Neuronal stem cell (in vitro differentiated cells): ENCODE results near the gene LNX2.

Source experiments
- DNase-seq: peaks from one replicate; pipeline ENCODE4 v3.0.0-alpha.2; 2013; ENCODE audit warnings: low spot score
- H2AFZ ChIP-seq: one replicate; pipeline ENCODE4 v1.6.1; 2013; ENCODE audit warnings: mild to moderate bottlenecking, low read length, inconsistent platforms
- H2AK5ac ChIP-seq: 2 replicates; pipeline ENCODE4 v1.6.1; 2013; ENCODE audit warnings: low read depth, mild to moderate bottlenecking, inconsistent platforms, low read length, moderate library complexity, mixed read lengths
- H2BK120ac ChIP-seq: 2 replicates; pipeline ENCODE4 v1.6.1; 2013; ENCODE audit warnings: low read depth, mild to moderate bottlenecking, inconsistent platforms, low read length, moderate library complexity, mixed read lengths
- H2BK12ac ChIP-seq: one replicate; pipeline ENCODE4 v1.6.1; 2013; ENCODE audit warnings: low read length, inconsistent platforms
- H2BK15ac ChIP-seq: 2 replicates; pipeline ENCODE4 v1.6.1; 2013; ENCODE audit warnings: mild to moderate bottlenecking, low read length, inconsistent platforms, mixed read lengths
- H2BK5ac ChIP-seq: one replicate; pipeline ENCODE4 v1.6.1; 2013; ENCODE audit warnings: inconsistent platforms, mild to moderate bottlenecking, low read length, moderate library complexity
- H3K14ac ChIP-seq: one replicate; pipeline ENCODE4 v1.6.1; 2013; ENCODE audit warnings: low read length, inconsistent platforms
- H3K18ac ChIP-seq: 2 replicates; pipeline ENCODE4 v1.6.1; 2013; ENCODE audit warnings: low read length, inconsistent platforms
- H3K23ac ChIP-seq: 2 replicates; pipeline ENCODE4 v1.6.1; 2013; ENCODE audit warnings: low read depth, mild to moderate bottlenecking, mixed read lengths, low read length, inconsistent platforms; ENCODE audit not compliant: poor library complexity
- H3K27ac ChIP-seq: replicated peaks from 3 replicates; pipeline ENCODE4 v1.5.1; 2013; ENCODE audit warnings: low read length, inconsistent platforms
- H3K27me3 ChIP-seq, 3 experiments: 2 replicates each; pipeline ENCODE4 v1.6.1; 2013; ENCODE audit warnings: low read length in 3 of 3, mild to moderate bottlenecking in 2 of 3, inconsistent platforms in 1 of 3, low read depth in 1 of 3, mixed read lengths in 1 of 3, moderate library complexity in 1 of 3; ENCODE audit not compliant: control insufficient read depth in 3 of 3, insufficient read depth in 3 of 3
- H3K36me3 ChIP-seq, 2 donors: replicated peaks in 1 of 2; 2 replicates each; pipeline ENCODE4 v1.6.1; 2013; ENCODE audit warnings: low read length in 2 of 2; ENCODE audit not compliant: control insufficient read depth in 2 of 2, insufficient read depth in 2 of 2
- H3K4ac ChIP-seq: 2 replicates; pipeline ENCODE4 v1.6.1; 2013; ENCODE audit warnings: inconsistent platforms, mild to moderate bottlenecking, low read length, moderate library complexity
- H3K4me1 ChIP-seq, 2 donors: 1 replicate in 1 of 2; 2 replicates in 1 of 2; pipeline ENCODE4 v1.6.1; 2013; ENCODE audit warnings: low read length in 2 of 2, low read depth in 1 of 2; ENCODE audit not compliant: control insufficient read depth in 2 of 2, insufficient read depth in 1 of 2
- H3K4me2 ChIP-seq: one replicate; pipeline ENCODE4 v1.6.1; 2013; ENCODE audit warnings: mild to moderate bottlenecking, low read length, inconsistent platforms; ENCODE audit not compliant: insufficient read depth, poor library complexity, severe bottlenecking
- H3K4me3 ChIP-seq, 2 donors: 2 replicates each; pipeline ENCODE4 v1.5.1; 2013; ENCODE audit warnings: low read length in 2 of 2, mild to moderate bottlenecking in 2 of 2, inconsistent platforms in 1 of 2, moderate library complexity in 1 of 2
- H3K79me1 ChIP-seq: one replicate; pipeline ENCODE4 v1.6.1; 2013; ENCODE audit warnings: low read depth, mild to moderate bottlenecking, inconsistent platforms, low read length, moderate library complexity
- H3K9ac ChIP-seq: one replicate; pipeline ENCODE4 v1.6.1; 2013; ENCODE audit warnings: mild to moderate bottlenecking, low read depth, low read length, inconsistent platforms; ENCODE audit not compliant: poor library complexity
- H3K9me3 ChIP-seq, 2 donors: replicated peaks in 1 of 2; 2 replicates each; pipeline versions ENCODE3 to v1.6.1; 2013; ENCODE audit warnings: low read length in 2 of 2, mild to moderate bottlenecking in 2 of 2, inconsistent platforms in 1 of 2, low read depth in 1 of 2, mixed read lengths in 1 of 2, moderate library complexity in 1 of 2; ENCODE audit not compliant: control insufficient read depth in 2 of 2, insufficient read depth in 1 of 2
- H4K8ac ChIP-seq: one replicate; pipeline ENCODE4 v1.6.1; 2013; ENCODE audit warnings: low read depth, mild to moderate bottlenecking, inconsistent platforms, low read length, moderate library complexity
- H4K91ac ChIP-seq: one replicate; pipeline ENCODE4 v1.6.1; 2013; ENCODE audit warnings: low read length, low read depth, mild to moderate bottlenecking, inconsistent platforms; ENCODE audit not compliant: poor library complexity
- WGBS, 2 donors: extraction: QIAGEN DNeasy Blood & Tissue Kit; methylation state at CpG; one replicate each; pipeline ENCODE4 v1.1.7; 2013; ENCODE audit warnings: missing lambda C conversion rate in 2 of 2, mixed read lengths in 1 of 2; ENCODE audit not compliant: insufficient read length in 2 of 2, insufficient replicate concordance in 1 of 2; ENCODE audit errors: extremely low coverage in 2 of 2; 5-methylcytosine and 5-hydroxymethylcytosine counted together

LNX2 gene

DNA sequence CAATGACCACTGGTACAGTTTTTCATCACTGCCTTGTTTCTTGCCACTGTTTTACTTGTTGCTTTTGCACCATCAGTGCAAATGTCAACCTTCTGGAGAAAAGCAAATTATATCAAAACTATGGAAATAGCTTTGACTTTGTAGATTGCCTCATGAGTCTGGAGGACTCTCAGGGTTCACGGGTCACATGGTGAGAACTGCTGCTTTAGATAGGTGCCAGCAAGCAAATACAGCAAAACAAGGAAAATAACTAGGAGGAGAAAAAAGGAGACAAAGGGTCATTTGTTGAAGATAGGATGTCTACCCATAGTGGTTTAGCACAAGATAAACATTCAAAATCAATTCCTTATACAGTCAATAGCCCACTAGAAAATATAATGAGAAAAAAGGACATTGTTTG lies 34.5 kb upstream of the LNX2 start:
- Histone ChIP-seq H3K18ac (no peak overlapping the region), H3K4me1 (no peaks in the 10 kb centered on the region), H3K79me1 (peaks cover 1% of the 10 kb centered on the region), H2AK5ac (no peak overlapping the region), H2BK12ac (no peak overlapping the region), H2BK120ac (no peak overlapping the region), H4K91ac (no peak overlapping the region), H3K36me3 (peaks cover 6 to 50% of the 10 kb centered on the region in 2 donors), H2BK15ac (no peak overlapping the region), H3K27me3 (no peaks in the 10 kb centered on the region), H3K27ac (no peak overlapping the region), H2BK5ac (no peak overlapping the region), H3K14ac (no peak overlapping the region), H3K4me2 (no peak overlapping the region), H3K4ac (no peak overlapping the region), H3K4me3 (no peak overlapping the region), H4K8ac (no peak overlapping the region), H2AFZ (no peak overlapping the region), H3K23ac (no peak overlapping the region), H3K9me3 (peaks cover 9 to 24% of the 10 kb centered on the region in 2 donors), H3K9ac (no peak overlapping the region)
- no peak for DNase-seq
- WGBS, 2 donors: no CpG with 5 or more reads among the region's 1 CpG

DNA sequence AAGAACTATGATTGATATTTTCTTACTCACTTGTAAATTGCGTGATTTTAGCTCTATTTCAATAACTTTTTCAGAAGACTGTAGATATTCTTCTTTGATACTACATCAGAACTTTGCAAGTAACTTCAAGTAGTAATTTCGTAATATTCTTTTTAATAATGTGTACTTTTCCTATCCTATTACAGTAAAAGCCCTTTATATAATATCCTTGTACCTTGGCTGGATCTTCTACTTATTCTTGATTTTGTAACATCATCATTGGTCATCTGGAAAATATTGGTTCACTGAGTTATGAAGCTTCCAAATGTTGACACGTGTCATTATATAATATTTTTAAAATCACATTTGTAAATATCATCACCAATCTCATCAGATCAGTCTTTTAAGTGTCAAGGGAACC lies 33.7 kb upstream of the LNX2 start:
- Histone ChIP-seq H2AFZ (no peak overlapping the region), H3K79me1 (peaks cover 1% of the 10 kb centered on the region), H3K4ac (no peak overlapping the region), H3K4me2 (no peak overlapping the region), H2BK12ac (no peak overlapping the region), H3K4me1 (no peaks in the 10 kb centered on the region), H3K9me3 (peaks cover 12 to 31% of the 10 kb centered on the region in 2 donors), H2BK120ac (no peak overlapping the region), H3K14ac (no peak overlapping the region), H3K9ac (no peak overlapping the region), H2BK5ac (no peak overlapping the region), H3K4me3 (no peak overlapping the region), H2BK15ac (no peak overlapping the region), H2AK5ac (no peak overlapping the region), H3K36me3 (peaks cover 9 to 53% of the 10 kb centered on the region in 2 donors), H3K27ac (no peak overlapping the region), H4K8ac (no peak overlapping the region), H3K18ac (no peak overlapping the region), H3K23ac (no peak overlapping the region), H3K27me3 (no peaks in the 10 kb centered on the region), H4K91ac (no peak overlapping the region)
- no CpG with 5 or more reads among the region's 3 CpGs for WGBS, 2 donors
- no peak for DNase-seq

GRCh38 chr13:27650312-27650711 lies 30.0 kb upstream of the LNX2 start:
- H3K18ac ChIP-seq: no peak overlapping the region
- H2AFZ ChIP-seq: no peak overlapping the region
- no peaks in the 10 kb centered on the region for H3K4me1 ChIP-seq
- H3K9ac ChIP-seq: no peak overlapping the region
- peaks cover 11 to 60% of the 10 kb centered on the region in 2 donors for H3K36me3 ChIP-seq
- no peak overlapping the region for H3K14ac ChIP-seq
- no peak overlapping the region for H2BK120ac ChIP-seq
- H3K9me3 ChIP-seq: peaks cover 14 to 38% of the 10 kb centered on the region in 2 donors
- H2AK5ac ChIP-seq: no peak overlapping the region
- H2BK15ac ChIP-seq: no peak overlapping the region
- H2BK12ac ChIP-seq: no peak overlapping the region
- no peak for DNase-seq
- no peak overlapping the region for H3K23ac ChIP-seq
- no CpG with 5 or more reads among the region's 1 CpG for WGBS, 2 donors
- no peak overlapping the region for H4K8ac ChIP-seq
- H3K4me2 ChIP-seq: no peak overlapping the region
- H3K79me1 ChIP-seq: peaks cover 1% of the 10 kb centered on the region
- H4K91ac ChIP-seq: no peak overlapping the region
- no peak overlapping the region for H3K4ac ChIP-seq
- H3K27ac ChIP-seq: no peak overlapping the region
- H3K4me3 ChIP-seq: no peak overlapping the region
- no peaks in the 10 kb centered on the region for H3K27me3 ChIP-seq
- H2BK5ac ChIP-seq: no peak overlapping the region

- no peak for DNase-seq
- no peak overlapping the region for H3K4me2 ChIP-seq
- no peak overlapping the region for H3K23ac ChIP-seq
- no peak overlapping the region for H4K91ac ChIP-seq
- H3K4me3 ChIP-seq: no peak overlapping the region
- H4K8ac ChIP-seq: no peak overlapping the region
- no peak overlapping the region for H2BK15ac ChIP-seq
- no peaks in the 10 kb centered on the region for H3K4me1 ChIP-seq
- no peak overlapping the region for H2BK12ac ChIP-seq
- peaks cover 2% of the 10 kb centered on the region for H3K79me1 ChIP-seq
- no peak overlapping the region for H2AK5ac ChIP-seq
- H3K14ac ChIP-seq: no peak overlapping the region
- no peak overlapping the region for H3K9ac ChIP-seq
- peaks cover 3 to 17% of the 10 kb centered on the region in 2 donors for H3K36me3 ChIP-seq
- no peak overlapping the region for H3K27ac ChIP-seq
- no peak overlapping the region for H2AFZ ChIP-seq
- WGBS, 2 donors: no CpG with 5 or more reads among the region's 1 CpG
- no peak overlapping the region for H2BK120ac ChIP-seq
- H2BK5ac ChIP-seq: no peak overlapping the region
- no peak overlapping the region for H3K4ac ChIP-seq
- no peak overlapping the region for H3K18ac ChIP-seq
- H3K27me3 ChIP-seq: no peaks in the 10 kb centered on the region
- peaks cover 2 to 9% of the 10 kb centered on the region in 2 donors for H3K9me3 ChIP-seq
Observed at GRCh38 chr13:27644302-27644701, 24.0 kb upstream of the LNX2 start.
